Esophagus squamous epithelium (tissue), 5 donors: ENCODE results near the gene CHMP3. TPM values are rescaled to one million over a fixed set of nuclear protein-coding genes. Genes with fewer than 3 reads are reported as not detected.

ENCODE experiments used
- DNase-seq: peaks from one replicate; lab custom pipeline; 2025; lab: John Stamatoyannopoulos, UW
- H3K27ac ChIP-seq, 4 donors: fragments of 200-600 bp; sonication (generic); one replicate each; pipeline ENCODE4 v1.5.1; 2016 to 2019; ENCODE audit warnings: mild to moderate bottlenecking in 1 of 4
- H3K27me3 ChIP-seq, 4 donors: fragments of 200-600 bp; sonication (generic); 1 replicate in 3 of 4; 2 replicates in 1 of 4; pipeline versions ENCODE4 v1.5.1 to v1.6.0; 2017 to 2021; ENCODE audit warnings: antibody characterized with exemption in 1 of 4
- H3K36me3 ChIP-seq, 3 donors: fragments of 200-600 bp; sonication (generic); one replicate each; pipeline ENCODE4 v1.5.1; 2016 to 2019
- H3K4me1 ChIP-seq, 3 donors: fragments of 200-600 bp; sonication (generic); one replicate each; pipeline ENCODE4 v1.5.1; 2017 to 2019
- H3K4me3 ChIP-seq, 4 donors: fragments of 200-600 bp; sonication (generic); 1 replicate in 3 of 4; 2 replicates in 1 of 4; pipeline ENCODE4 v1.5.1; 2016 to 2019; ENCODE audit warnings: mild to moderate bottlenecking in 2 of 4, moderate library complexity in 1 of 4
- H3K9me3 ChIP-seq, 3 donors: fragments of 200-600 bp; sonication (generic); one replicate each; pipeline ENCODE4 v1.5.1; 2016 to 2019
- CTCF ChIP-seq, 6 experiments: fragments of 450-650 bp in 4 of 6; fragments of 200-600 bp in 2 of 6; sonication (generic) in 2 of 6; IDR thresholded peaks; one replicate each; pipeline ENCODE4 v1.5.1; 2016 to 2019; ENCODE audit warnings: antibody characterized with exemption in 6 of 6, mild to moderate bottlenecking in 4 of 6, moderate library complexity in 4 of 6
- POLR2A ChIP-seq, 4 donors: fragments of 450-650 bp; IDR thresholded peaks; one replicate each; pipeline ENCODE4 v1.6.1; 2017; ENCODE audit warnings: antibody characterized with exemption in 4 of 4, mild to moderate bottlenecking in 4 of 4, moderate library complexity in 3 of 4
- WGBS, 2 donors: methylation state at CpG; one replicate each; pipeline ENCODE4 v1.1.5; 2018; 5-methylcytosine and 5-hydroxymethylcytosine counted together
- intact Hi-C: fragments of 100-400 bp; cut with DNase I; formaldehyde crosslinking; loops from one replicate; pipeline ENCODE4 v1.15.0; 2022
- total RNA-seq, 4 donors: library from RNA; depleted of rRNA; stranded (reverse); fragments of >200 nt; gene quantifications; one replicate each; pipeline ENCODE4 v1.1.0, GENCODE V29; 2016
- donor health status: DM: yes; HTN: yes; CAD: no.

The CHMP3 gene
- total RNA-seq, 4 donors from 2014 or later, result 55.5 to 103 (median 65.5) TPM

- H3K36me3 ChIP-seq, result peaks cover 44 to 100% (median 44%) of the 10 kb centered on the region in 3 donors
- H3K27ac ChIP-seq, result peak overlapping the region in 1 of 4 donors; percentile 8
- no peak for TF ChIP-seq POLR2A (IDR thresholded peaks at IDR 0.05)
- no peak for TF ChIP-seq CTCF (IDR thresholded peaks at IDR 0.05)
- H3K4me3 ChIP-seq, result no peak overlapping the region
- H3K9me3 ChIP-seq, result no peaks in the 10 kb centered on the region
- DNase-seq, result no peak
- no peaks in the 10 kb centered on the region for H3K27me3 ChIP-seq
- intact Hi-C loops, result no loop called here
- WGBS, 2 donors, result 89 to 92% methylated on average over 2 of the region's 2 CpGs
- H3K4me1 ChIP-seq, result peaks cover 9 to 47% (median 19%) of the 10 kb centered on the region in 3 donors
These were observed 76.2 kb downstream of the CHMP3 start for GRCh38 chr2:86487062-86487461.

- no peak overlapping the region for H3K4me3 ChIP-seq
- intact Hi-C loops, result no loop called here
- H3K27ac ChIP-seq, result peak overlapping the region in 2 of 4 donors; percentile 17 to 47
- TF ChIP-seq POLR2A (IDR thresholded peaks at IDR 0.05) (no peak), CTCF (IDR thresholded peaks at IDR 0.05) (no peak)
- no peaks in the 10 kb centered on the region for H3K9me3 ChIP-seq
- peaks cover 36 to 100% (median 47%) of the 10 kb centered on the region in 3 donors for H3K36me3 ChIP-seq
- no peak for DNase-seq
- H3K27me3 ChIP-seq, result no peaks in the 10 kb centered on the region
- H3K4me1 ChIP-seq, result peaks cover 9 to 54% (median 19%) of the 10 kb centered on the region in 3 donors
- 89 to 93% methylated on average over 3 of the region's 3 CpGs for WGBS, 2 donors
These were observed 77.4 kb downstream of the CHMP3 start for GRCh38 chr2:86485802-86486201.

- TF ChIP-seq POLR2A (IDR thresholded peaks at IDR 0.05) (no peak), CTCF (IDR thresholded peaks at IDR 0.05) (no peak)
- Histone ChIP-seq H3K27me3 (no peaks in the 10 kb centered on the region), H3K4me3 (no peak overlapping the region), H3K4me1 (peaks cover 9 to 54% (median 20%) of the 10 kb centered on the region in 3 donors), H3K9me3 (no peaks in the 10 kb centered on the region), H3K36me3 (peaks cover 32 to 100% (median 47%) of the 10 kb centered on the region in 3 donors), H3K27ac (peak overlapping the region in 2 of 4 donors; percentile 17 to 47)
- no peak for DNase-seq
- intact Hi-C loops, result no loop called here
These were observed 78.1 kb downstream of the CHMP3 start for GRCh38 chr2:86485103-86485502.

- intact Hi-C loops, result no loop called here
- peak overlapping the region in 2 of 4 donors; percentile 53 to 64 for H3K27ac ChIP-seq
- TF ChIP-seq CTCF (IDR thresholded peaks at IDR 0.05), result no peak
- no peaks in the 10 kb centered on the region for H3K9me3 ChIP-seq
- no peak overlapping the region for H3K4me3 ChIP-seq
- 95% methylated on average over 3 of the region's 3 CpGs for WGBS, 2 donors
- no peak for DNase-seq
- peaks cover 8 to 54% (median 23%) of the 10 kb centered on the region in 3 donors for H3K4me1 ChIP-seq
- H3K36me3 ChIP-seq, result peaks cover 32 to 100% (median 45%) of the 10 kb centered on the region in 3 donors
- no peaks in the 10 kb centered on the region for H3K27me3 ChIP-seq
These were observed 78.9 kb downstream of the CHMP3 start for GRCh38 chr2:86484385-86484784.

- Histone ChIP-seq H3K4me3 (no peak overlapping the region), H3K9me3 (no peaks in the 10 kb centered on the region), H3K27me3 (no peaks in the 10 kb centered on the region), H3K27ac (peak overlapping the region in 3 of 4 donors; percentile 59 to 78 (median 64)), H3K4me1 (peaks cover 0 to 40% (median 13%) of the 10 kb centered on the region in 3 donors), H3K36me3 (peaks cover 27 to 100% (median 39%) of the 10 kb centered on the region in 3 donors)
- no peak for TF ChIP-seq POLR2A (IDR thresholded peaks at IDR 0.05)
- TF ChIP-seq CTCF (IDR thresholded peaks at IDR 0.05), result no peak
- WGBS, 2 donors, result 67 to 83% methylated on average over 3 of the region's 3 CpGs
- no peak for DNase-seq
- intact Hi-C loops, result no loop called here
These were observed 81.2 kb downstream of the CHMP3 start for GRCh38 chr2:86482034-86482433.
